Right lobe of liver (tissue), 6 donors: ENCODE results near the gene NOB1. TPM values are rescaled to one million over a fixed set of nuclear protein-coding genes. Genes with fewer than 3 reads are reported as not detected.
"Not testable (repeated sequence)": the region's sequence is repeated elsewhere in the genome, so short reads cannot be mapped to it uniquely, and the experiment has no call there.

ENCODE experiments used
- ATAC-seq, 4 donors: fragments of 200-7000 bp; cut with Tn5 transposase; one replicate each; pipeline ENCODE4 v1.9.1; 2020; ENCODE audit warnings: mild to moderate bottlenecking in 4 of 4, moderate library complexity in 4 of 4
- DNase-seq, 3 donors: peaks; one replicate each; pipeline ENCODE4 v3.0.0-alpha.2; 2020
- H3K27ac ChIP-seq, 3 donors: fragments of 200-600 bp; one replicate each; pipeline ENCODE4 v1.8.0; 2022
- H3K27me3 ChIP-seq, 2 donors: fragments of 200-600 bp; one replicate each; pipeline ENCODE4 v1.8.0; 2022
- H3K36me3 ChIP-seq, 4 donors: fragments of 200-600 bp; sonication (generic) in 1 of 4; one replicate each; pipeline versions ENCODE4 v1.5.1 to v1.8.0; 2017 to 2022; ENCODE audit warnings: control low read depth in 1 of 4
- H3K4me1 ChIP-seq, 4 donors: fragments of 200-600 bp; sonication (generic) in 1 of 4; one replicate each; pipeline versions ENCODE4 v1.5.1 to v1.8.0; 2017 to 2022; ENCODE audit warnings: control low read depth in 1 of 4
- H3K4me3 ChIP-seq, 3 donors: fragments of 200-600 bp; one replicate each; pipeline ENCODE4 v1.8.0; 2022
- H3K9me3 ChIP-seq, 4 donors: fragments of 200-600 bp; sonication (generic) in 1 of 4; one replicate each; pipeline versions ENCODE4 v1.5.1 to v1.8.0; 2017 to 2022; ENCODE audit warnings: control low read depth in 1 of 4
- POLR2A ChIP-seq: fragments of 450-650 bp; IDR thresholded peaks from one replicate; pipeline ENCODE4 v1.6.1; 2017; ENCODE audit warnings: antibody characterized with exemption, mild to moderate bottlenecking
- WGBS: methylation state at CpG from one replicate; pipeline ENCODE4 v1.1.6; 2018; ENCODE audit warnings: low coverage, low lambda C conversion rate; ENCODE audit not compliant: insufficient coverage; ENCODE audit errors: missing lambda C conversion rate; 5-methylcytosine and 5-hydroxymethylcytosine counted together
- intact Hi-C, 2 donors: fragments of 100-400 bp; cut with DNase I; formaldehyde crosslinking; loops; one replicate each; pipeline versions ENCODE4 v1.11.2 to v1.14.1; 2022
- total RNA-seq, 6 experiments: library from RNA; depleted of rRNA in 2 of 6; stranded (reverse); fragments of >200 nt in 2 of 6; fragmentation: NEBNext Ultra II Directional in 3 of 6; extraction: Animal tissue kit (Norgen Biotek cat#: 25700) in 3 of 6; gene quantifications; one replicate each; pipeline versions ENCODE4 v1.1.0 to v1.2.4, GENCODE V29; 2016 to 2023
- TF ChIP-seq, protein P1 (sequence below), 4 donors: fragments of 200-600 bp in 3 of 4; fragments of 450-650 bp in 1 of 4; IDR thresholded peaks; one replicate each; pipeline versions ENCODE4 v1.5.1 to v1.8.0; 2016 to 2022; ENCODE audit warnings: antibody characterized with exemption in 4 of 4, mild to moderate bottlenecking in 2 of 4
- donor health status: DM: no; HTN: yes; CAD: no.
- donor health status: DM: no; HTN: no; CAD: no.
- donor health status: DM: no; HTN: no; CAD: no.
- donor health status: DM: no; HTN: yes; CAD: no.
- donor health status: DM: no; HTN: yes; CAD: no.

The NOB1 gene
- total RNA-seq, 6 experiments from 2014 or later = 15.5 to 19.5 (median 16.6) TPM

GRCh38 chr16:69767459-69768229 lies 12.9 kb upstream of the NOB1 start:
- TF ChIP-seq, protein P1, sequence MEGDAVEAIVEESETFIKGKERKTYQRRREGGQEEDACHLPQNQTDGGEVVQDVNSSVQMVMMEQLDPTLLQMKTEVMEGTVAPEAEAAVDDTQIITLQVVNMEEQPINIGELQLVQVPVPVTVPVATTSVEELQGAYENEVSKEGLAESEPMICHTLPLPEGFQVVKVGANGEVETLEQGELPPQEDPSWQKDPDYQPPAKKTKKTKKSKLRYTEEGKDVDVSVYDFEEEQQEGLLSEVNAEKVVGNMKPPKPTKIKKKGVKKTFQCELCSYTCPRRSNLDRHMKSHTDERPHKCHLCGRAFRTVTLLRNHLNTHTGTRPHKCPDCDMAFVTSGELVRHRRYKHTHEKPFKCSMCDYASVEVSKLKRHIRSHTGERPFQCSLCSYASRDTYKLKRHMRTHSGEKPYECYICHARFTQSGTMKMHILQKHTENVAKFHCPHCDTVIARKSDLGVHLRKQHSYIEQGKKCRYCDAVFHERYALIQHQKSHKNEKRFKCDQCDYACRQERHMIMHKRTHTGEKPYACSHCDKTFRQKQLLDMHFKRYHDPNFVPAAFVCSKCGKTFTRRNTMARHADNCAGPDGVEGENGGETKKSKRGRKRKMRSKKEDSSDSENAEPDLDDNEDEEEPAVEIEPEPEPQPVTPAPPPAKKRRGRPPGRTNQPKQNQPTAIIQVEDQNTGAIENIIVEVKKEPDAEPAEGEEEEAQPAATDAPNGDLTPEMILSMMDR (IDR thresholded peaks at IDR 0.05) = no peak
- no peak for TF ChIP-seq POLR2A

DNA sequence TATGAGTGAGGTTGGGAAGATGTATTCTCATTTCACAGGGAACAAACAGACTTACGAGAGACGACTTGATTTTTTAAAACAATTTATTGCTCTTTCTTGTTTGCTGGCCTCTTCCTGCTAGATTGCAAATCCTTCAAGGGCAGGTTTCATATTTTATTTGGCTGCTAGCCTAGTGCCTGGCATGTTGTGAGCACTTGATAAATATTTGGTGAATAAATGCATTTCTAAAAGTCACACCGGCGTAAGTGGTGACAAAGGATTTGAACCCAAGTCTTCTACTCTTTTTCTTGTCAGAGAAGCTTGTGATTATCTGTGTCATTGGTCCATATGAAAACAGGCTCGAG lies 8.8 kb upstream of the NOB1 start:
- Histone ChIP-seq H3K4me1 (peaks cover 0 to 16% (median 8%) of the 10 kb centered on the region in 4 donors), H3K4me3 (peak overlapping the region in 2 of 3 donors; percentile 91 to 97)
- DNase-seq = no peak

More at GRCh38 chr16:69767459-69768229, 12.9 kb upstream of the NOB1 start:
- no peaks in the 10 kb centered on the region for H3K27me3 ChIP-seq
- H3K4me1 ChIP-seq = peaks cover 0 to 20% (median 7%) of the 10 kb centered on the region in 4 donors
- WGBS = 75% methylated on average over 5 of the region's 5 CpGs
- H3K9me3 ChIP-seq = no peaks in the 10 kb centered on the region
- H3K4me3 ChIP-seq = no peak overlapping the region
- intact Hi-C loops = no loop called here
- no peaks in the 10 kb centered on the region for H3K36me3 ChIP-seq
- DNase-seq = no peak
- ATAC-seq = no peak
- H3K27ac ChIP-seq = no peak overlapping the region

DNA sequence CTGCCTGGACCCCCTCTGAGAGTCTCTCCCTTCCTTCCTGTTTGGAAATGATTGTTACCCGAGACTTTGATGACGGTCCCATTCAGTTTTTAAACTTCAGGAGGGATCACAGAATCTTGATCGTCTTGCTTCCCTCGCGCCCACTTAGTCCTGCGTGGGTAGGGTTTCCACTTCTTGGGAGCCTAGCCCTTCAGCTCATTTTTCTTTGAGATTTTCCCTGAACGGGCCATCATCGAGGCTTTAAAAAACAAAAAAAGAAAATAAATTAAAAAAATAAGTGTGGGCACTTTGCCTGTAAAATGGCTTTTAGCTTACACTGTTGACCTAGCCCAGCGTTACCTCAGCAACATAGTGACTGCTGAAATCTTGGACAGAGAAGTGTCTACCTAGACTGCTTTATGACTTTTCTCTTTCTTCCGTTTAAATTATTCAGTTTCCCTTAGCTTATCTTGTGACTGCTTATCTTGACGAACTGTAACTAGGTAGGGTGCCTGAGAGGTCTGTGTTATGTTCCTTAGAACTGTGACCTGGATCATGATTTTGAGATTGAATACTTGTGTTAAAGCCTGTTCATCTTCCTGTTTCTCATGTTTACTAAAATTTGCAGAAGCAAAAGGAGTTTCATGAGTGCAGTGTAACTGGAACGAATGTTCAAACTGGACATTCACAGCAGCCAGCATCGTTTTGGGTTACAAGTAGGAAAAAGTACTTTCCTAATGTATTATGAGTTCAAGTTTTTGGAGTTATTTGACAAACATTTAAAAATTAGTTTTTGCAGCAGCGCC lies 8.3 kb upstream of the NOB1 start:
- no peak for TF ChIP-seq POLR2A
- TF ChIP-seq, protein P1 (IDR thresholded peaks at IDR 0.05) = no peak
- H3K27ac ChIP-seq = peak overlapping the region; percentile 48 to 77 (median 75)
- ATAC-seq (peak; percentile 51 to 58 (median 54)), DNase-seq (no peak)
- no peaks in the 10 kb centered on the region for H3K36me3 ChIP-seq
- peak overlapping the region; percentile 91 to 97 (median 95) for H3K4me3 ChIP-seq
- H3K9me3 ChIP-seq = no peaks in the 10 kb centered on the region
- intact Hi-C loops = no loop called here
- H3K4me1 ChIP-seq = peaks cover 0 to 16% (median 8%) of the 10 kb centered on the region in 4 donors
- H3K27me3 ChIP-seq = no peaks in the 10 kb centered on the region
- 6% methylated on average over 14 of the region's 14 CpGs for WGBS

More for the DNA sequence above, 8.8 kb upstream of the NOB1 start:
- intact Hi-C loops = no loop called here
- H3K36me3 ChIP-seq = no peaks in the 10 kb centered on the region
- 25% methylated on average over 5 of the region's 5 CpGs for WGBS
- TF ChIP-seq, protein P1 (IDR thresholded peaks at IDR 0.05) = no peak
- no peak for TF ChIP-seq POLR2A
- ATAC-seq = no peak
- peak overlapping the region in 2 of 3 donors; percentile 48 to 77 for H3K27ac ChIP-seq
- H3K9me3 ChIP-seq = no peaks in the 10 kb centered on the region
- H3K27me3 ChIP-seq = no peaks in the 10 kb centered on the region

GRCh38 chr16:69761983-69762813 lies 7.5 kb upstream of the NOB1 start, which contains the start of gene WWP2:
Gene WWP2, plus strand, starts transcription at chr16:69762332. Its CDS starts 24,679 bp downstream, at chr16:69787011.
- no peaks in the 10 kb centered on the region for H3K27me3 ChIP-seq
- ATAC-seq (peak; percentile 85 to 86 (median 86)), DNase-seq (peak; percentile 80 to 84 (median 80))
- H3K9me3 ChIP-seq = no peaks in the 10 kb centered on the region
- intact Hi-C loops = no loop called here
- H3K4me1 ChIP-seq = peaks cover 0 to 16% (median 8%) of the 10 kb centered on the region in 4 donors
- H3K27ac ChIP-seq = peak within 1 kb of the TSS; percentile 71 to 77 (median 75)
- 1% methylated on average over 10 of the region's 68 CpGs for WGBS
- TF ChIP-seq POLR2A = peak; percentile 76
- TF ChIP-seq, protein P1 (IDR thresholded peaks at IDR 0.05) = no peak
- peak within 1 kb of the TSS; percentile 91 to 97 (median 95) for H3K4me3 ChIP-seq
- no peaks in the 10 kb centered on the region for H3K36me3 ChIP-seq

GRCh38 chr16:69757375-69757774 lies 2.6 kb upstream of the NOB1 start:
- intact Hi-C loops = loop anchor here in 1 of 2 donors (10.0 kb wide), 1 partner anchor 363 kb away; no protein-coding TSS in a partner anchor
- not testable (repeated sequence) for H3K27me3 ChIP-seq, H3K4me3 ChIP-seq, H3K36me3 ChIP-seq, DNase-seq, ATAC-seq, H3K27ac ChIP-seq, H3K9me3 ChIP-seq
- H3K4me1 ChIP-seq = peaks cover 0 to 16% (median 8%) of the 10 kb centered on the region in 4 donors
- 76% methylated on average over 13 of the region's 13 CpGs for WGBS
